T47D (cell line): ENCODE data around the gene KIAA0586.
A peak's percentile ranks its signal among the peaks of the same experiment; 100 is the strongest.
"Not testable (repeated sequence)": the region's sequence is repeated elsewhere in the genome, so short reads cannot be mapped to it uniquely, and the experiment has no call there.

ENCODE experiments used
- DNase-seq, 2 experiments: peaks; one replicate each; pipeline versions ENCODE4 v3.0.0 to v3.0.0-alpha.2; 2011 to 2012; ENCODE audit warnings: low read depth in 1 of 2, low spot score in 1 of 2
- JUND ChIP-seq: IDR thresholded peaks from 2 replicates; pipeline ENCODE4 v1.6.1; 2012; ENCODE audit warnings: low read depth
- in situ Hi-C: cut with HindIII; loops from 2 replicates; pipeline ENCODE4 v1.10.0; 2016; ENCODE audit warnings: low sequenced_read_pairs, low pct_unique_long_range_greater_than_20kb

The KIAA0586 gene

GRCh38 chr14:58568322-58568721, 140.8 kb downstream of the KIAA0586 start:
- no peak for TF ChIP-seq JUND
- DNase-seq: no peak
- in situ Hi-C loops: no loop called here

GRCh38 chr14:58571256-58571655, 143.7 kb downstream of the KIAA0586 start:
- in situ Hi-C loops: no loop called here
- no peak for DNase-seq
- TF ChIP-seq JUND: no peak

- no peak for TF ChIP-seq JUND
- peak in 1 of 2 experiments; percentile 12 for DNase-seq
- in situ Hi-C loops: no loop called here
Measured at GRCh38 chr14:58571769-58572472, 144.4 kb downstream of the KIAA0586 start.

GRCh38 chr14:58572473-58572853, 144.9 kb downstream of the KIAA0586 start:
- TF ChIP-seq JUND: no peak
- in situ Hi-C loops: no loop called here
- DNase-seq: no peak

- in situ Hi-C loops: no loop called here
- DNase-seq: no peak
- TF ChIP-seq JUND: no peak
Measured at GRCh38 chr14:58572863-58573262, 145.3 kb downstream of the KIAA0586 start.

- DNase-seq: peak in 1 of 2 experiments; percentile 10
- in situ Hi-C loops: no loop called here
- no peak for TF ChIP-seq JUND
Measured at GRCh38 chr14:58574623-58575022, 147.1 kb downstream of the KIAA0586 start.

- in situ Hi-C loops: no loop called here
- DNase-seq: no peak
- TF ChIP-seq JUND: no peak
Measured at GRCh38 chr14:58575956-58576355, 148.4 kb downstream of the KIAA0586 start.

- in situ Hi-C loops: not testable (repeated sequence)
Measured at GRCh38 chr14:58580035-58580434, 152.5 kb downstream of the KIAA0586 start.

GRCh38 chr14:58581389-58581788, 153.9 kb downstream of the KIAA0586 start:
- in situ Hi-C loops, DNase-seq: not testable (repeated sequence)

More at GRCh38 chr14:58580035-58580434, 152.5 kb downstream of the KIAA0586 start:
- DNase-seq: not testable (repeated sequence)

GRCh38 chr14:58584383-58584782, 156.9 kb downstream of the KIAA0586 start:
- DNase-seq: peak in 1 of 2 experiments; percentile 44
- TF ChIP-seq JUND: no peak
- in situ Hi-C loops: no loop called here

- no peak for TF ChIP-seq JUND
- DNase-seq: no peak
- in situ Hi-C loops: no loop called here
Measured at GRCh38 chr14:58587271-58587670, 159.8 kb downstream of the KIAA0586 start.

GRCh38 chr14:58588321-58588720, 160.8 kb downstream of the KIAA0586 start:
- DNase-seq, in situ Hi-C loops: not testable (repeated sequence)

GRCh38 chr14:58593977-58594376, 166.5 kb downstream of the KIAA0586 start:
- DNase-seq: no peak
- in situ Hi-C loops: no loop called here
- TF ChIP-seq JUND: no peak

- TF ChIP-seq JUND: no peak
- in situ Hi-C loops: no loop called here
- no peak for DNase-seq
Measured at GRCh38 chr14:58597041-58597440, 169.5 kb downstream of the KIAA0586 start.
